ENCODE results near the gene RNF121.

RNF121 gene

DNA sequence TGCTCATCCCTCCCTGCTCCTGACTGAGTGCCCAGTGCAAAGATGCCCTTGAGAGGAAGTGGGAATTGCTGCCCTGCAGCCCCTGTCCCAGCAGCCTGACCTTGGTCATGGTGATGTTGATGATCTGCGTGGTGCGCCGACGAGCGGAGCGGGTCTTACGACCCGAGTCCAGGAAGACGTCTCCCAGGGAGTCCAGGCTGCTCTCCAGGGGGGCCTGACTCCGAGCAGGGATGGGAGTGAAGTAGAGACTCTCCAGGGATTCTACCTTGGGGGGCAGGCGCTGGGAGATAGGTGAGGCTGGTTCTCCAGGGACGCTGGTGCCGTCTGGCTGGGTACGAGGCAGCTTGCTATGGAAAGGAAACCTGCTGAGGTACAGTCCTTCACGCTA is 78.2 kb downstream of the RNF121 start:
- no peak for DNase-seq

DNA sequence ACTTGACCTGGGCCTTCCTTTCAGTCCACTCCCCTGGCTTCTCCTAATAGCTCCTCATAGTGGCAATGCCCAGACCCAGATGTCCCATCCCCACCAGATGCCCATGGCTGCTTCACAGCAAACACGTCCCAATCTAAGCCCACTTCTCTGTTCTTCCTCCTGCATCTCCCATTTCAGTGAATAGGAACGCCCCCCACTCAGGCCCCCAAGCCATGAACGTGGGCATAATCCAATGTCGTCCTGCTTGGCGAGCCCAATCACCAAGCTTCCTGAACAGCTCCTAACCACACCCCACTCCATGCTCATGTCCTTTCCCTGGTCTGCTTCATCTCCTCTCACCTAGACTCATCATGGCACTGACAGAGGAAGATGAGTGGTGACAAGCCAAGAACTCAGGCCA is 78.7 kb downstream of the RNF121 start:
- DNase-seq = no peak

DNA sequence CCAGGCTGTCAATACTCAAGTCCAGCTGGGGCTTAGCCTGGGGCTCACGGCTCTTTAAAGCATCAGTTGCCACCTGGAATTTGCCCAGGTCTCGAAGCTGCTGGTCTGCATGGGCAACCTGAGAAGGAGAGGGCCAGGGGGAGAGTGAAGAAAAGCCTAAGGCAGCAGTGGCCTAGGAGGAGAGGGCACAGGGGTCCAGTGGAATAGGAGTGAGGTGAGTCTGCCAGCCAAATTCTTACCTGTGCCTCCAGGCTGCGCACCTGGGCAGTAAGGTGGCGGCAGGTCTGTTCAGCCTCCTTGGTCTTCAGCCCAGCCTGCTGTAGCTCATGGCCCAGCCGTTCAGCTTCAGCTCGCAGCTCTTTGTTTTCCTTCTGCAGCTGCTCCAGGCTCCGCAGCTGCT is 79.9 kb downstream of the RNF121 start:
- DNase-seq = no peak

DNA sequence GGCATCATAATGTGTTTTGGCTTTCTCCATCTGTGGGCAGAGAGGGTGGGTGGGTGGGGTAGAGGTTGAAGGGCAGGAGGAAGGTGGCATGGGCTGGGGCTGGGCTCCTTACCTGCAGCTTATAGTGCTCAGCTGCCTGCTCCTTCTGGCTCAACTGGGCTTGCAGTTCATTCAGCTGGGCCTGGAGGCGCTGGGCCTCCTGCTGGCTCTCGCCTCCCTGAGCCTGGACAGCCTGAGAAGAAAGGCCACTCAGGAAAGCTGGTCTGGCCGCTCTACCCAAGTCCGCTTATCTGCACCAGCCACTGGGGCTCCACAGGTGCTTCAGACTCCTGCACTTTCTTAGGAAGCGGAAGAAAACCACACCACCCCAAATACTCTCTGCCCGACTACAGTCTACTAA is 80.3 kb downstream of the RNF121 start:
- no peak for DNase-seq

DNA sequence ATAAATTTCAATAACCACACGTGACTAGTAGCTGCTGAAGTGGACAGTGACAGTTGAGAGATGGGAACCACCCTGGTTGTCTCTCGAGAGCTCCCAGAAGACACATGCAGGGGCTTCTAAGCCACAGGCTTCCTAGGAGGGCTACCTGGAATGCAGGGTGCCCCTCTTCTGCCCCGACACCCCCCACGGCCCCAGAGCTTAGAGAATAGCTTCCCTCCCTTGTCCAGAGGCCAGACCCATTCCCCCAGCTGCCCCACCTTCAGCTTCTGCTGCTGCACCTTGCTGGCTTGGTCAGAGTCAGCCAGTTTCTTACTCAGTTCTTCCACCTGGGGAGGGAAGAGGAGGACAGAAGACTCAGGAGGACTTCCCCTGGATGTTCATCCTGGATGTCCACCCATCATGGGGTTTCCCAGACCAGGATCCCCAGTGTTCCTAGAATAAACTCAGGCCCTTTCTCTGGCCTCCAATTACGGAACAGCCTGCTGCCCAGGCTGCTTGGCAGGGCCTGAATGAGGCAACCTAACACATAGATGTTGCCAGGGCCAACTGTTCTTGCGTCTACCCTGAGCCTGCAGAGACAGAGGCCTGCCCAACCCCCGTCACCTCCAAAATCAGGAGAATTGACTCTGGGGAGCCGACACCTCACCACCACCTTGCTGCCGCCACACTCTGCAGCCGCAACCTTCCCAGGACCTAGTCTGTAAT is 81.8 kb downstream of the RNF121 start:
- no peak for DNase-seq

DNA sequence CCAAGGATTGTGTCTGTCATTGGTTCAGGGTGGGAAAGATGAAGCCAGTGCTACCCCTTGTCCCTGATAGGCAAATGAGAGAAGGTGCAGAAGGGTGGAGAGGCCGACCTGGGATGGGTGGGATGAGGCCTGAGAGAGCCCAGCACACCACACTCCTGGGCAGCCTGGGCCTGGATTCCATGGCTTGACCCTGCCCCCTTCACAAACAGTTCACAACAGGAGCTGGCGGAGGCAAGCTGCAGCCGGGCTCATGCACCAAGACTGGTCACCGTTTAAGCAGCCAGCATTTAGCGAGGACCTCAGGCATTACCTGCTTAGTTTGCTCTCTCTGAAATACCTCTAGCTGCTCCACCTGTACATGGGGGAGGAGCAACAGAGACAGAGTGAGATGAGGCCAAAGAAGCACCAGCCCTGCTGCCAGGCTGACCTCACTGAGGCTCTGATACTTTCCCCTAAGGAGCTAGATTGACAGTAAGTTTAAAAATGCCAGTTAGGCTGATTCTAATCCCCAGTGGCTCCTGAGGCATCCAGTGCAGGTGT is 83.3 kb downstream of the RNF121 start:
- DNase-seq = no peak

DNA sequence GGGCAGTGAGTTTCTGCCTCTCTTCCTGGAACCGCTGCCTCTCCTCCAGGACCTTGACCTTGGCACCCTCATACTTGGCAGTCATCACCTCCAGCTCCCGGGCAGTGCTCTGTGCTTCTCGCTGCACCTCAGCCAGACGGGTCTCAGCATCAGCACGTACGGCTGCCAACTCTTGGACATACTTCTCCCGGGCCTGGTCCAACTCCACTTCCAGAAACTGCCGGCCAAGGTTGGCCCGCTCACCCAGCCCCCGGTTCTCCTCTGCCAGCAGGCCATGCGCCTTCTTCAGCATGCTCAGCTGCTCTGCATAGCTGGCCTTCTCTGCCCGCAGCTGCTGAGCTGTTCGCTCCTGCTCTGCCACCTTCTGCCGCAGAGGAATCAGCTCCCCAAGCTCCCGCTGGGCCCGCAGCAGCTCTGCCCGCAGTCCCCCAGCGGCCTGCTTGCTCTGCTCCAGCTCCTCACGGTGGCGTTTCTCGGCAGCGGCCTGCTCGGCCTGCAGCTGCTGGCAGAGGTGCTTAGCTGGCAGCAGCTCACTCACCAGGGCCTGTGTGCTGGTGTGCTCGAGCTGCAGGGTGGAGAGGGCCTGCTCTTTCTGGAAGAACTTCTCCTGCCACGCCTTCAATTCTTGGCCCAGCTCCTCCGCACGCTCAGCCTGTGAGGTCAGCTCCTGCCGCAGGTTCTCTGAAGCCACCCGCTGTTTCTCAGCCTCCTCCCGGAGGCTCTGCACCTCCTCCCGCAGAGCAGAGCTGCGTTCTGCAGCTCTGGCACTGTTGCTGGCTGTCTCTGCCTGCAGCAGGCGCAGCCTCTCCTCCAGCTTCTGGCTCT is 84.3 kb downstream of the RNF121 start:
- DNase-seq = no peak

DNA sequence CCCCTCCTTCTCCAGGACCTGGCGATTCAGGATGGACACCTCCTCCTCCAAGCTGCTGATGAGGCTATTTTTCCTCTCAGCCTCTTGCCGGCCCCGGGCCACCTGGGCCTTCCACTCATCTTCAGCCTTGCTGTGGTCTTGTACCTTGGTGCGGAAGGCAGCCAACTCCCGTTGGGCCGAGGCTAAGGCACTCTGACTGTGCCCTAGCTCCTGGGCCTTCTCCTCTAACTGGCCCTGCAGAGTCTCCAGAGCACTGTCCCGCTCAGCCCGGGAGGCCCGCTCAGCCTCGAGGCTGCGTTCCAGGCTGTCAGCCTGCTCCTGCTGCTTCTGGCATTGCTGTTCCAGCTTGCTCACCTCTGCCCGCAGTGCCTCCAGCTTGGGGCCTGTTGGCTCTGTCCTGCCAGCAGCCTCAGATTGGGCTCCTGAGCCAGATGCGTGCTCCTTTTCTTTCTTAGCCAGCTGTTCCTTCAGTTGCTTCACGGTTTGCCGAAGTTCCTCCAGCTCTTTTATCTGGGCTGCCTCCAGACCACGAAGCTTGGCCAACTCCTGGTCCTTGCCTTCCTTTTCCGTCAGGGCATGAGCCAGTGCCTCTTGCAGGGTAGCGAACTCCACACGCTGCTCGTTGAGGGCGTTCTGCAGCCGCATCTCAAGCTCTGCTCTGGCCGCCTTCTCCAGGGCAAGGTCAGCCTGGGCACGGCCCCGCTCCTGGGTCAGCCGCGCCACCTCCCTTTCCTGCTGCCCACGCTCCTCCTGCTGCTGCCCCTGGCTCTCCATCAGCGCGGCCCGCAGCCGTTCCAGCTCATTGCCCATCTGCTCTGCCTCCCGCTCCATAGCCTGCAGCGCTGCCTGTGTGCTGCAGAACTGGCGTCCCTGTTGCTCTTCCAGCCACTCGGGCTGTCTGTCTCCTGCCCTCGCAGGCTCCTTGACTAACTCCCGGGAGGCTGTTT is 85.2 kb downstream of the RNF121 start:
- no peak for DNase-seq

DNA sequence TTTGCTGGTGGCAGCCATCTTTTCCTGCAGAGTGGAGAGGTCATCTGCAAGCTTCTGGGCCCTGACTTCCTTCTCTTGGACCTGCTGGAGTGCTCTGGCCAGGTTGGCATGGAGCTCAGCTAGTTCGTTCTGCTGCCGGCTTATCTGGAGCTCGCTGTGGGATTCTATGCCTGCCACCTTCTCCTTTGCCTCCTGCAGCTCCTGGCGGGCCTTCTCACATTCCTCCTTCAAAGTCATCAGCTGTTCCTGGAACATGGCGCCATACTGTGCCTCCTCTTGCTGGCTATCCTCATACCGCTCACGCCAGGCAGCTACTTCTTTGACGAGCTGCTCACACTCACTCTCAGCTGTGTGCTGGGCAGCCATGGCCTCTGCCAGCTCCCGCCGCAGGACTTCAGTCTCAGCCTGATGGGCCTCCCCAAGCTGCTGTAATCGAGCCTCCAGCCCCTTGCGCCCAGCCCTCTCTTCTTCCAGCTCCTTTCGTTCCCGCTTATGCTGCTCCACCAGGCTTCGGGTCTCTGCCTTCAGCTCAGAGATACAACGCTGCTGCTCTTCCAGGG is 86.0 kb downstream of the RNF121 start:
- no peak for DNase-seq

DNA sequence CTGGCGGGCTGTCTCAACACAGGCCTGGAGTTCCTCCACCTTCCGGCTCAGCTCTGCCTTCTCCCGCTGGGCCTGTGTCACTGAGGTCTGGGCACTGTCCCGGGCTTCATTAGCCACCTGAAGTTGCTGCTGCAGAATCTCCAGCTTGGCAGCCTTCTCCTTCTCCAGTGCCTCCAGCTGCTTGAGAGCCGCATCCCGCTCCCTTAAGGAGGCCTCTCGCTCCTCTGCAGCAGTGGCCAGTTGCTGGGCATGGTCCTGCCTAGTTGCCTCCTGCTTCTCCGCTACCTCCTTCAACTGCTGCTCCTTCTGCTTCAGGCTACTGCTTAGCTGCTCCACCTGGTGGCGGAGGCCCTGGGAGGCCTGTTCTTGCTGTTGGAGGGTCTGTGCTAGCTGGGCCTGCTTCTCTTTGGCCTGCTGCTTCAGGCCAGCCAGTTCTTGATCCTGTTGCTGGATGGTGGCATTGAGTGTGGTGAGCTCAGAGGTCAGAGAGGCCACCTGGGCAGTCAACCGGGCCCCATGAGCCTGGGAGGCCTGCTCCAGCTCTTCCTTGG is 86.7 kb downstream of the RNF121 start:
- no peak for DNase-seq

DNA sequence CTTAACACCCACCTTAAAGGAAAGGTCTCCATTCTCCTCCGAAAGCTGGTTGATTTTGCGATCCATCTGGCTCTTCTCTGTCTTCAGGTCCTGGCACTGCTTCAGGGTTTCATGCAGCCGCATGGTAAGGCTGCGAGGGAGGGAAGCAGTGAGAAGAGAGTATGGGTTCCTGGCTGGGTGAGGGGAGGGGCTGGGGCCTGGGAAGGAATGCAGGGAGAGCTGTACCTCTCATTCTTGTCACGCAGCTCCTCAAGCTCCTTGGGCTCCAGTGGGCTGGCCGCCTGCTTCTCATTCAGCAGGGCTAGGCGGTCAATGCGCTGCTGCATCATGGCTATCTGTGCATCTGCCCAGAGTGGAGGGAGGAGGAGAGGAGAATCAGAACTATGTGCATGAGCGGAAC is 89.3 kb downstream of the RNF121 start:
- DNase-seq = no peak

DNA sequence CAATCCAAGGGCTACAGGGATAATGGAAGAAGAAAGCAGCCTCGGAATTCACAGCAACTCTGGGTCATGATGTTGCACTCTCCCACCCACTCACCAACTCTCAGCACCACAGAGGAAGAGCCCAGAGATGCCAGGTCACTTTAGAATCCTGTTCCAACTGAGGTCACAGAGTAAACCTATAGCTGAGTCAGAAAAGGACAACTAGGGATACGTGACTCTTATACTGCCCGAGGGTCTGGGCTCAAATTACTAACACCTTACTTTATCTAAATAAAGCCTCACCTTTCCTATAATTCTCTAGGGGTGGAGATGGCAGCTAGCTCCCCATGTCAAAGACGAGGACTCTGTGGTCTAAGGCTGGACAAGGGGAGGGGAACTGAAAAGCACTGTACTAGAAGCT is 94.5 kb downstream of the RNF121 start:
- DNase-seq = no peak

DNA sequence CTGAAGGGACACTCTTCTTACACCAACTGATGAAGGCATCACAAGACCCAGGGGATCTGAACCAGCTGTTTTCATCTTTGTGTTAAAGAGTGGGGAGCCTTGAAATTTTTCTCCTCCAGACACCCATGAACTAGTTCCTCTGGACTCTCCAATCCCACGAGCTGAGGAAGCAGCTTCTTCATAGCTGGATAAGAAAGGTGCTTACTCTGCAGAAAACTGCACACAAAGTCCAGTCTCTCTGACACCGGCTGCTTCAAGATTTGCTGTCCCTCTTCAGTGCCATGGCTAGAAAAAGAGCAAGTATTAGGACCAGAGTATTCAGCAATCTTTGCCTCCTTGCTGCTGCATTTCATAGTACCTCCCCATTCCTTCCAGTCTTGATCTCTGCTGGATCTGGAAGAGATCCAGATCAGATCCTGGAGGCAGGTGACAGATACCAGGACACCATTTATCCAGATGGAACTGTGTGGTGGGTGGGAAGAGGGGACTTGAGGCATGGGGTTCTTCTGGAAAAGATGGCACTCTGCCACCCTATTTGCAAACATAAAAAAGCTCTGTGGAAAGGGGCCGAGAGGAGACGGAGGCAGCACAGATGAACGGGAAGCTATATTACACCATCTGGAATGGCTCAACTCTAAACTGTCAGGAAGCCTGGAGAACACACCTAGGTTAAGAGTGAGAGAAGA is 95.4 kb downstream of the RNF121 start:
- no peak for DNase-seq

DNA sequence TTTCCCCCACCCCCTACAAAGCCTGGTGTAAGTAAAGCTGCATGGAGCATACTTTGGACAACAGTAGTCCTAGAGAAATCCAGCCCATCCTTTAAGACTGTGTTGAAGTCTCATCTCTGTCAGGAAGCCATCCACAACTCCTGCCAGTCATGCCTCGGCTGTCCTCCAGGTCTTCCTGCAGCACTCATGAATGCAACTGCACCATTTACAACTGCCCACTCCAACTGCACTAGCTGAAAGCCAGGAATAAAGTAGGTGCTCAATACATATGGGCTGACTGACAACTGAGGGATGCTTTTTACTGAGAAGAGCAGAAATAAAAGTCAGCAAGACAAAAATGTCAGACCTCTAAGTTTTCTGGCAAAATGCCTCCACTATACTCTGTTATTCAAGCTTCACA is 97.2 kb downstream of the RNF121 start:
- no peak for DNase-seq

DNA sequence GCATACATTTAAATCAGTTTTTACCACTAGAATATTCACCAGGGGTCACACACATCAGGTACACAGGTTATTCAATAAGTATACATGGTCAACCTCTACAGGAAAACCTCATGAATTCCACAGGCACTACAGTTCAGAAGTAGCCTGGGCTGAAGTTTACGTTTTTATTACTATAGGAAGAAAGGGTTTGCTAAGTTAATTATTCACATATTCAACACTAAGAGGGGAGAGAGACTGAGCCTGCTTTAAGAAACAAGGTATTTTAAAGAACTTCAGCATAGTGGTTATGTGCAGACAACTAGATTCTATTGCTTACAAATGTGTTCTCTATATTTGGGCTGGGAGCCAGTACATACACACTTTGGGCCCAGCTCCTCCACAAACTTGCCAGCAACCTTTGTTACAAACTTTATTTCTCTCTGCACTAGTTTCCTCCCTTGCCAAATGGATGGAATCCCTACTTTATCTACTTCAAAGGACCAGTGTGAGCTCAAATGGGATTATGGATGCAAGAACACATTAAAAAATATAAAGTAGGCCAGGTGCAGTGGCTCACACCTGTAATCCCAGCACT is 101.7 kb downstream of the RNF121 start:
- no peak for DNase-seq

DNA sequence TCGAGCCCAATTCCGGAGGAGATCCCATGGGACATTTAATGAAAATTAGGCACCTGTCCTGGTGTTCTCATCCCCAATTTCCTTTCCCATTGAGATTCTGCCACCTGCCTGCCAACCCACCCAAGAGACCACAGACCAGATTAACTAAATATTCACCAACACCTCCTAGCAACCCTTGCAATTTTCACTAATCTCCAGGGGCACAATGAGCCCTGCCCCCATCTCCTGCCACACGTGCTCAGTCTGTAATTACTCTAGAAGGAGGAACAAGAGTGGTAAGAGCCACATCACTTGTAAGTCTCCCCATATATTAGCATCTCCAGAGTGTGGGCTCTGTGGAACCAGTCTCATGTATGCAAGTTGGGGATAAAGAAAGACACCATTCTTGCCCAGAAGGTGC is 107.8 kb downstream of the RNF121 start:
- no peak for DNase-seq

DNA sequence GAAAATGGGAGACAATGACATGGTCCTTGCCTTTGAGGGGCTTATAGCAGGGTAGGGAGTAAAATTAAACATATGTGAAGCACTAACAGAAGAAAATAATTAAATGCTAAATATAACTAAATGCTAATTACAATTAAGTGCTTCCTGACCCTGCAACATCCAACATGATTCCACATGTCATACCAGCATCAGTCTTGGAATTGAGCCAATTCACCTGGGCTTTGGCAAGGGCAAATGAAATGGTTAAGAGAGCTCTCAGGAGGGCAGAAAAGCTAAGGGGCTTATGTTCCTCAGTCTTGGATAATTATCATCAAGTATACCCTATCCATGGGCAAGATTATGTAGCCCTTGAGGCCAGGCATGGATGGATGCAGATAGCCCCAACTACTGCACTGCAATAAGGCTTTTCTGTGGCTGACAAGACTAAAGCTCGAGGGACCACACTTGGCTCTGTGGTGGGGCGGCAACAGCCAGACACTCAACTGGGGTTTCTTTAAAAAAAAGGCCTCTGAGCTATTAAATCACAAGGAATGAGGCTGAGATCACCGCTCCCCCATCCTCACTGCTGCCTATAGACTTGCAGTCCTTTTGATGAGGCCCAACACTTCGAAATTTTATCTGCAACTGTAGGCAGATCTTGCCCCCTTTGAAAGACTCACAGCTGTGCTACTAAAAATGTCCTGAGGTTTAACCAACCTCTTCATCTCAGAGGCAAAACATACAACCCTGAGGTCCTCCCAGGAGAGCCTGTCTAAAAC is 108.9 kb downstream of the RNF121 start:
- DNase-seq = no peak

DNA sequence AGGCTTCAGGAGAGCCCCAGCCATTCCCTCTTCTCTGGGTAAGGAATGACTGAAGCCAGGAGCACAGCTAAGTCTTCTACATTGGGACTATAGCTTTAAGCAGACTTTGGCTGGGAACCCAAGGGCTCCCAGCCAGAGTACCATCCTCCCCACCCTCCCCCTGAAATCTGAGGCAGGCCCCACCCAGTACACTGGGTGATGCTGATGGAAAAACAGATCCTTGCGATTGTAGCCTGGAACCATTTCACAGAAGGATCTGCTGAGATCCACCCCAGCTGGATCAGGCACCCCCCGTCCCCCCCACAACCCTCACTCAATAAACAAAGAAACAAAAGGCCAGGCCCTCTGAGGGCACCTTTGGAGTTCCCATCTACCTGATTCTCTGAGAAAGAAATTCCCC is 109.6 kb downstream of the RNF121 start:
- no peak for DNase-seq

DNA sequence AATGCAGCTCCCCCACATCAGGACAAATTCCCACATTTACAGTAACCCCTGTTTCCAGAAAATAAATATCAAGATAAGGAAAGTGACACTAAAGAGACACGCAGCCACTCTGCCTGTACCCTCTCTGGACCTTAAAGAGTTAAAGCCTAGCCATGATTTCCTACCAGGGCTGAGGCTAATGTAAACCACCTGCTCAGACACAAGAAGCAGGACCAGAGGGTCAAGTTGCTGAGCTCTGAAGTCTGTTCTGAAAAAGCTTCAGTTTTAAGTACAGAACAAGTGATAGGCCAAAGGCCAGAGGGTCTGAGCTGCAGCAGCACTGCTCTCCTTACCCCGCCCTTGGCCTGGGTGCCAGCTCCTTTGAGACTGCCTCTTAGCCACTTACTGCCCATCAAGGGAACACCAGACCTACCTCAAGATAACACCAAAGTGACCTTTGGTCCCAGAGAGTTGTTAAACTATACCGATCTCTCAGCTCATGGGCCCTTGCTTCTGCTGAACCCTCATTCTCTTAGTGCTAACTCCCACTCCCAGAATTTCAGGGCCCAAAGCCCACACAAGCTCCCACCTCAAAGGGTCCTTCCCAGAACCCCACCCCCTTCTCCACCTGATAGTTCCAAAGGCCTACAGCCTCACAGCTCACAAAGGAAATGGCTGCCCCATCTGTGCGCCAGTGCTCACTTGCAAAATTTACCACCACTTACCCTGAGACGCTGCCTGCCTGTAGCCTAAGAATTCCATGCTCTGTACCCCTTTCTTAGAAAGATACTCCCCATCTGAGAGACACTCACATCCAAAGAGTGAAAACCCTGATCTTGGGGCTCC is 110.4 kb downstream of the RNF121 start:
- DNase-seq = no peak

DNA sequence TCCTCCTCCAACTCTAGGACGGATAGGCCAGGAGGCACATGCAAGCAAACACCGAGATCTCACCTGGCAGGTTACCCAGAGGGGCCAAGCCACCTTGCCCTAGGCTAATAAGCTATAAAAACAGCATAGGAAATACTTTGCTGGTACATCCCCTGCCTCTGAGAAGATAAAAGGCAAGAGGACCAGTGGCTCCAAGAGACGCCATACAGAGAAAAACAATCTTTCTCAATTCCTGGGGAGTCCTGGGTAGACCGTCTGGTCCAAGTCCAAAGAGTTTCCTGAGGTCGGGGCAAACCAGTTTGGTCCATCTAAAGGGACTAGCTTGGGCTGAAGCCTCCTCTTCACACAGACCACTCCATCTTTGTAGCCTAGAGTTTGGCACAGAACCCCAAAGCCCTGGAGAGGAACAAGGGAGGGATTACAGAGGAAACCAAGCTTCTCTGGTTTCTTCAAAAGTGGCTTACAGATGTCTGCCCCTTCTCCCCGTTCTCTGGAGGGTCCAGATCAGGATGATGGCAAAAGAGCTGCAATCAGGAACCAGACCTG is 111.1 kb downstream of the RNF121 start:
- DNase-seq = no peak
